Mucosa of descending colon (tissue), 3 donors: ENCODE results near the gene SH3RF3. TPM values are rescaled to one million over a fixed set of nuclear protein-coding genes. Genes with fewer than 3 reads are reported as not detected.

Experiments used
- ATAC-seq: fragments of 200-7000 bp; cut with Tn5 transposase; one replicate; pipeline ENCODE4 v1.9.1; 2020; ENCODE audit warnings: mild to moderate bottlenecking, moderate library complexity
- DNase-seq, 3 donors: peaks; one replicate each; pipeline ENCODE4 v3.0.0-alpha.2; 2020
- H3K36me3 ChIP-seq: fragments of 200-600 bp; one replicate; pipeline ENCODE4 v1.8.0; 2021; ENCODE audit warnings: low read depth, mild to moderate bottlenecking
- H3K4me1 ChIP-seq: fragments of 200-600 bp; one replicate; pipeline ENCODE4 v1.8.0; 2021; ENCODE audit warnings: low read depth, mild to moderate bottlenecking
- H3K4me3 ChIP-seq: fragments of 200-600 bp; one replicate; pipeline ENCODE4 v1.8.0; 2021; ENCODE audit warnings: mild to moderate bottlenecking
- H3K9me3 ChIP-seq: fragments of 200-600 bp; one replicate; pipeline ENCODE4 v1.8.0; 2021; ENCODE audit warnings: mild to moderate bottlenecking
- CTCF ChIP-seq: fragments of 200-600 bp; IDR thresholded peaks from one replicate; pipeline ENCODE4 v1.8.0; 2022; ENCODE audit warnings: antibody characterized with exemption, mild to moderate bottlenecking
- intact Hi-C, 2 donors: fragments of 100-400 bp; cut with DNase I in 1 of 2; cut with micrococcal nuclease in 1 of 2; formaldehyde crosslinking; loops; one replicate each; pipeline versions ENCODE4 v1.11.0 to v1.11.1; 2022; cut with DNase I, micrococcal nuclease
- total RNA-seq, 3 donors: library from RNA; stranded (reverse); fragmentation: NEBNext Ultra II Directional in 2 of 3; extraction: Animal tissue kit (Norgen Biotek cat#: 25700) in 2 of 3; gene quantifications; one replicate each; pipeline versions ENCODE4 v1.2.1 to v1.2.4, GENCODE V29; 2021 to 2023
- donor health status: DM: no; HTN: no; CAD: no; lungs with moderate emphysema.
- donor health status: DM: no; HTN: no; CAD: no.
- donor health status: DM: no; HTN: yes; CAD: no.

The SH3RF3 gene
- total RNA-seq, 3 donors from 2014 or later = 1.9 to 3.7 (median 3.0) TPM

DNA sequence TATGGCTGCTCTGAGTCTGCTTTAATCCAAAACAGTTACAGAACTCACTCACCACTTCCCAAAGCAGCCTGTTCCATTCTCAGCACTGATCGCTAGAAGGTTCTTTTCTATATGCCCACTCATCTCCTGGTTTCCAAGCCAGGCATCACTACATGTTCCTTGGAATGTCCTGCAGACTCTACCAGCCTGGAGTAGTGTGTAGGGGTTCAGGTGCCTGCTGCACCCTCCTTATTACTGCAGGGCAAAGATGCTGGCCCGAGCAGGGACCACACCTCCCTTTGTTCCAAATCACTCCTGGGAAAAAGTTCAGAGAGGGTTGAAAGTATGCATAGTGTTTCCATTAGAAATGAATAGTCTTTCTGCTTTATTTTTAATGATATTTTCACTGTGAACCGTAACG, 196.6 kb downstream of the SH3RF3 start:
- DNase-seq = no peak
- Histone ChIP-seq H3K9me3 (no peaks in the 10 kb centered on the region), H3K4me1 (peaks cover 10% of the 10 kb centered on the region), H3K4me3 (no peak overlapping the region), H3K36me3 (no peaks in the 10 kb centered on the region)
- intact Hi-C loops = loop anchor here in 1 of 2 donors (10.0 kb wide), 1 partner anchor 191 kb away; no protein-coding TSS in a partner anchor
- no peak for ATAC-seq
- TF ChIP-seq CTCF = no peak

GRCh38 chr2:109326306-109326705, 197.3 kb downstream of the SH3RF3 start:
- no peak for DNase-seq
- Histone ChIP-seq H3K36me3 (no peaks in the 10 kb centered on the region), H3K4me3 (no peak overlapping the region), H3K4me1 (peaks cover 10% of the 10 kb centered on the region), H3K9me3 (no peaks in the 10 kb centered on the region)
- ATAC-seq = no peak
- no peak for TF ChIP-seq CTCF
- intact Hi-C loops = loop anchor here in 1 of 2 donors (10.0 kb wide), 1 partner anchor 192 kb away; no protein-coding TSS in a partner anchor

GRCh38 chr2:109330056-109330455, 201.1 kb downstream of the SH3RF3 start:
- H3K36me3 ChIP-seq = no peaks in the 10 kb centered on the region
- H3K4me1 ChIP-seq = peaks cover 8% of the 10 kb centered on the region
- no peak for DNase-seq
- no peak for TF ChIP-seq CTCF
- no peak overlapping the region for H3K4me3 ChIP-seq
- no peaks in the 10 kb centered on the region for H3K9me3 ChIP-seq
- no peak for ATAC-seq
- intact Hi-C loops = no loop called here

GRCh38 chr2:109331081-109331480, 202.1 kb downstream of the SH3RF3 start:
- Histone ChIP-seq H3K4me1 (peaks cover 8% of the 10 kb centered on the region), H3K9me3 (no peaks in the 10 kb centered on the region), H3K4me3 (no peak overlapping the region), H3K36me3 (no peaks in the 10 kb centered on the region)
- intact Hi-C loops = no loop called here
- TF ChIP-seq CTCF = no peak
- ATAC-seq (no peak), DNase-seq (no peak)

GRCh38 chr2:109331896-109332848, 203.2 kb downstream of the SH3RF3 start:
- intact Hi-C loops = no loop called here
- no peak overlapping the region for H3K4me3 ChIP-seq
- peaks cover 8% of the 10 kb centered on the region for H3K4me1 ChIP-seq
- DNase-seq (peak; percentile 38 to 67 (median 60)), ATAC-seq (peak; percentile 83)
- TF ChIP-seq CTCF = no peak
- no peaks in the 10 kb centered on the region for H3K36me3 ChIP-seq
- no peaks in the 10 kb centered on the region for H3K9me3 ChIP-seq
